Measurements from ENCODE around the gene TMCC2.

DNA sequence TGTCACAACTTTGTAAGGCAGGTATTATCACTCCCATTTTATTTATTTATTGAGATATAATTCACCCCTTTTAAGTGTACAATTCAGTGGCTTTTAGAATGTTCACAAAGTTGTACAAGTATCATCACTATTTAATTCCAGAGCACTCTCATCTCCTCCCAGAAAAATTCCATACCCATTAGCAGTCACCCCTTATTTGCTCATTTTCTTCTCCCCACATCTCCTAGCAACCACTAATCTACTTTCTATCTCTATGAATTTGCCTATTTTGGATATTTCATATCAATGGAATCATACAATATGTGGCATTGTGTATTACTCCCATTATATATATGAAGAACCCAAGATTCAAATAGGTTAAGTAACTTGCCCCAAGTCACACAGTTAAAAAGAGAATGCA, 23.2 kb upstream of the TMCC2 start:
- TF ChIP-seq POLR2A (IDR thresholded peaks at IDR 0.05), result no peak
- TF ChIP-seq, protein P1, sequence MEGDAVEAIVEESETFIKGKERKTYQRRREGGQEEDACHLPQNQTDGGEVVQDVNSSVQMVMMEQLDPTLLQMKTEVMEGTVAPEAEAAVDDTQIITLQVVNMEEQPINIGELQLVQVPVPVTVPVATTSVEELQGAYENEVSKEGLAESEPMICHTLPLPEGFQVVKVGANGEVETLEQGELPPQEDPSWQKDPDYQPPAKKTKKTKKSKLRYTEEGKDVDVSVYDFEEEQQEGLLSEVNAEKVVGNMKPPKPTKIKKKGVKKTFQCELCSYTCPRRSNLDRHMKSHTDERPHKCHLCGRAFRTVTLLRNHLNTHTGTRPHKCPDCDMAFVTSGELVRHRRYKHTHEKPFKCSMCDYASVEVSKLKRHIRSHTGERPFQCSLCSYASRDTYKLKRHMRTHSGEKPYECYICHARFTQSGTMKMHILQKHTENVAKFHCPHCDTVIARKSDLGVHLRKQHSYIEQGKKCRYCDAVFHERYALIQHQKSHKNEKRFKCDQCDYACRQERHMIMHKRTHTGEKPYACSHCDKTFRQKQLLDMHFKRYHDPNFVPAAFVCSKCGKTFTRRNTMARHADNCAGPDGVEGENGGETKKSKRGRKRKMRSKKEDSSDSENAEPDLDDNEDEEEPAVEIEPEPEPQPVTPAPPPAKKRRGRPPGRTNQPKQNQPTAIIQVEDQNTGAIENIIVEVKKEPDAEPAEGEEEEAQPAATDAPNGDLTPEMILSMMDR (IDR thresholded peaks at IDR 0.05), result no peak

Measured in Peyer's patch (tissue), 4 donors.